Sigmoid colon (tissue), 7 donors: ENCODE measurements around the gene KCNH3. TPM values are rescaled to one million over a fixed set of nuclear protein-coding genes. Genes with fewer than 3 reads are reported as not detected.

Experiments used
- DNase-seq: peaks from one replicate; pipeline ENCODE4 v3.0.0-alpha.2; 2019
- H3K27ac ChIP-seq, 4 donors: fragments of 200-600 bp; sonication (generic); one replicate each; pipeline ENCODE4 v1.5.1; 2016 to 2019; ENCODE audit warnings: mild to moderate bottlenecking in 1 of 4
- H3K27me3 ChIP-seq, 3 donors: fragments of 200-600 bp; sonication (generic); one replicate each; pipeline ENCODE4 v1.5.1; 2019; ENCODE audit warnings: mild to moderate bottlenecking in 1 of 3
- H3K36me3 ChIP-seq, 4 donors: fragments of 200-600 bp; sonication (generic); one replicate each; pipeline ENCODE4 v1.5.1; 2016 to 2019
- H3K4me1 ChIP-seq, 4 donors: fragments of 200-600 bp; sonication (generic); one replicate each; pipeline ENCODE4 v1.5.1; 2017 to 2019
- H3K4me3 ChIP-seq, 4 donors: fragments of 200-600 bp; sonication (generic); one replicate each; pipeline ENCODE4 v1.5.1; 2017 to 2019; ENCODE audit warnings: mild to moderate bottlenecking in 2 of 4, moderate library complexity in 1 of 4
- H3K9me3 ChIP-seq, 4 donors: fragments of 200-600 bp in 3 of 4; sonication (generic) in 3 of 4; one replicate each; pipeline versions ENCODE4 v1.5.1 to v1.6.1; 2013 to 2019
- CTCF ChIP-seq, 4 experiments: fragments of 450-650 bp in 3 of 4; fragments of 200-600 bp in 1 of 4; IDR thresholded peaks; one replicate each; pipeline ENCODE4 v1.5.1; 2016 to 2019; ENCODE audit warnings: antibody characterized with exemption in 4 of 4, mild to moderate bottlenecking in 3 of 4, moderate library complexity in 2 of 4
- EP300 ChIP-seq, 4 donors: sonication (generic); formaldehyde crosslinking; IDR thresholded peaks; one replicate each; pipeline ENCODE4 v1.6.1; 2017; ENCODE audit warnings: antibody characterized with exemption in 4 of 4
- POLR2A ChIP-seq, 2 donors: fragments of 450-650 bp; IDR thresholded peaks; one replicate each; pipeline ENCODE4 v1.6.1; 2016; ENCODE audit warnings: antibody characterized with exemption in 2 of 2, mild to moderate bottlenecking in 2 of 2, moderate library complexity in 2 of 2
- POLR2AphosphoS5 ChIP-seq, 4 donors: sonication (generic); formaldehyde crosslinking; IDR thresholded peaks; one replicate each; pipeline ENCODE4 v1.6.1; 2017; ENCODE audit warnings: antibody characterized with exemption in 4 of 4
- WGBS, 2 donors: extraction: QIAGEN DNeasy Blood & Tissue Kit; methylation state at CpG; one replicate each; pipeline ENCODE4 v1.1.7; 2013; 5-methylcytosine and 5-hydroxymethylcytosine counted together
- intact Hi-C: fragments of 100-400 bp; cut with DNase I; formaldehyde crosslinking; loops from one replicate; pipeline ENCODE4 v1.15.1; 2023
- polyA plus RNA-seq, 3 donors: library from polyadenylated mRNA; stranded (reverse); fragments of 200-250 nt; gene quantifications; one replicate each; pipeline ENCODE4 v1.2.3, GENCODE V29; 2013
- total RNA-seq, 4 donors: library from RNA; depleted of rRNA; stranded (reverse); fragments of >200 nt; gene quantifications; one replicate each; pipeline ENCODE4 v1.1.0, GENCODE V29; 2016
- donor health status: healthy with polysubstance abuse.
- donor health status: Bipolar disorder and iron deficiency.
- donor health status: healthy.

The KCNH3 gene
- total and polyA plus RNA-seq, 7 donors, result 0.14 to 0.83 (median 0.36) TPM; not detected in 4

- peaks cover 0 to 39% (median 34%) of the 10 kb centered on the region in 3 donors for H3K27me3 ChIP-seq
- H3K36me3 ChIP-seq, result no peaks in the 10 kb centered on the region
- no peak for TF ChIP-seq CTCF (IDR thresholded peaks at IDR 0.05)
- TF ChIP-seq POLR2AphosphoS5 (IDR thresholded peaks at IDR 0.05), result no peak
- TF ChIP-seq POLR2A (IDR thresholded peaks at IDR 0.05), result no peak
- TF ChIP-seq EP300 (IDR thresholded peaks at IDR 0.05), result no peak
- no peak for DNase-seq
- intact Hi-C loops, result no loop called here
- peak overlapping the region in 2 of 4 donors; percentile 45 to 50 for H3K4me3 ChIP-seq
- peaks cover 0 to 15% (median 13%) of the 10 kb centered on the region in 4 donors for H3K4me1 ChIP-seq
- H3K9me3 ChIP-seq, result no peaks in the 10 kb centered on the region
- WGBS, 2 donors, result 40 to 80% methylated on average over 28 of the region's 28 CpGs
- H3K27ac ChIP-seq, result no peak overlapping the region
Measured at GRCh38 chr12:49549735-49550692, 11.2 kb downstream of the KCNH3 start.

GRCh38 chr12:49550693-49551252 lies 11.9 kb downstream of the KCNH3 start:
- TF ChIP-seq EP300 (IDR thresholded peaks at IDR 0.05) (no peak), POLR2A (IDR thresholded peaks at IDR 0.05) (no peak), CTCF (IDR thresholded peaks at IDR 0.05) (no peak), POLR2AphosphoS5 (IDR thresholded peaks at IDR 0.05) (no peak)
- WGBS, 2 donors, result 25 to 68% methylated on average over 6 of the region's 6 CpGs
- intact Hi-C loops, result no loop called here

GRCh38 chr12:49552014-49552413 lies 13.2 kb downstream of the KCNH3 start:
- peaks cover 0 to 19% (median 17%) of the 10 kb centered on the region in 3 donors for H3K27me3 ChIP-seq
- DNase-seq, result no peak
- no peak overlapping the region for H3K27ac ChIP-seq
- no peaks in the 10 kb centered on the region for H3K9me3 ChIP-seq
- no peak overlapping the region for H3K4me3 ChIP-seq
- H3K4me1 ChIP-seq, result peaks cover 0 to 15% (median 13%) of the 10 kb centered on the region in 4 donors
- intact Hi-C loops, result no loop called here
- peaks cover 0 to 10% (median 0%) of the 10 kb centered on the region in 4 donors for H3K36me3 ChIP-seq
- TF ChIP-seq POLR2AphosphoS5 (IDR thresholded peaks at IDR 0.05) (no peak), EP300 (IDR thresholded peaks at IDR 0.05) (no peak), POLR2A (IDR thresholded peaks at IDR 0.05) (no peak), CTCF (IDR thresholded peaks at IDR 0.05) (no peak)
- WGBS, 2 donors, result 72 to 81% methylated on average over 7 of the region's 7 CpGs

More at GRCh38 chr12:49550693-49551252, 11.9 kb downstream of the KCNH3 start:
- Histone ChIP-seq H3K9me3 (no peaks in the 10 kb centered on the region), H3K27ac (no peak overlapping the region), H3K4me3 (no peak overlapping the region), H3K36me3 (no peaks in the 10 kb centered on the region), H3K27me3 (peaks cover 0 to 31% (median 29%) of the 10 kb centered on the region in 3 donors), H3K4me1 (peaks cover 0 to 15% (median 13%) of the 10 kb centered on the region in 4 donors)
- DNase-seq, result no peak

GRCh38 chr12:49552425-49552824 lies 13.6 kb downstream of the KCNH3 start:
- intact Hi-C loops, result no loop called here
- H3K27me3 ChIP-seq, result peaks cover 0 to 18% (median 12%) of the 10 kb centered on the region in 3 donors
- H3K9me3 ChIP-seq, result no peaks in the 10 kb centered on the region
- TF ChIP-seq CTCF (IDR thresholded peaks at IDR 0.05) (no peak), EP300 (IDR thresholded peaks at IDR 0.05) (no peak), POLR2A (IDR thresholded peaks at IDR 0.05) (no peak), POLR2AphosphoS5 (IDR thresholded peaks at IDR 0.05) (no peak)
- H3K4me3 ChIP-seq, result no peak overlapping the region
- WGBS, 2 donors, result 53 to 75% methylated on average over 9 of the region's 9 CpGs
- DNase-seq, result no peak
- peaks cover 0 to 14% (median 0%) of the 10 kb centered on the region in 4 donors for H3K36me3 ChIP-seq
- H3K4me1 ChIP-seq, result peaks cover 0 to 15% (median 13%) of the 10 kb centered on the region in 4 donors
- H3K27ac ChIP-seq, result no peak overlapping the region
